ENCODE data around the gene KCNQ1.

The KCNQ1 gene

DNA sequence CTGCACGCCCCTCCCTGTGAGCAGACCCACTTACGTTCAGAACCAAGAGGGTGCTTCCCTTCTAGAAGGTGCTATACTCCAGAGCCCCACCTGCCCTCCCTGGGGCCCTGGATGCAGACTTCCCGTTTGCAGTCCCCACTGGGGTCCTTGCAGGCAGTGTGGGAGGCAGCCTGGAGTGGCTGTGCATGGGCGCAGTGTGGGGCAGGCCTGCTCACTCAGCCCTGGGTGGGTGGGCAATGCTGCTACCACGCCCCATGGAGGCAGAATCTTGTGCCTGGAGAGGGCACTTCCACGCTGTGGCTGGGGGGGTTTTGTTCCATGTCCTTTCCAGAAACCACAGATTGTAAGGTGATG is 138.8 kb downstream of the KCNQ1 start:
- peak in 2 of 5 donors; percentile 2 to 7 for DNase-seq

DNA sequence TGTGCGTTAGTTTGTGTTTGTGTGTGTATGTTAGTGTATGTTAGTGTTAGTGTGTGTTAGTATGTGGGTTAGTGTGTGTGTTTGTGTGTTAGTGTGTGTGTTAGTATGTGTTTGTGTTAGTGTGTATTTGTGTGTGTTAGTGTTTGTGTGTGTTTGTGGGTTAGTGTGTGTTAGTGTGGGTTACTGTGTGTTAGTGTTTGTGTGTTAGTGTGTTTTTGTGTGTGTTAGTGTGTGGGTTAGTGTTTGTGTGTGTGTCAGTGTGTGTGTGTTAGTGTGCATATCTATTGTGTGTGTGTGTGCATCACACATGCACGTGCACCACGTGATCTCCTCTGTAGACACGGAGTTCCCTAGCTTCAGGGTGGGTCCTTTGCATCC is 139.6 kb downstream of the KCNQ1 start:
- no peak for DNase-seq

DNA sequence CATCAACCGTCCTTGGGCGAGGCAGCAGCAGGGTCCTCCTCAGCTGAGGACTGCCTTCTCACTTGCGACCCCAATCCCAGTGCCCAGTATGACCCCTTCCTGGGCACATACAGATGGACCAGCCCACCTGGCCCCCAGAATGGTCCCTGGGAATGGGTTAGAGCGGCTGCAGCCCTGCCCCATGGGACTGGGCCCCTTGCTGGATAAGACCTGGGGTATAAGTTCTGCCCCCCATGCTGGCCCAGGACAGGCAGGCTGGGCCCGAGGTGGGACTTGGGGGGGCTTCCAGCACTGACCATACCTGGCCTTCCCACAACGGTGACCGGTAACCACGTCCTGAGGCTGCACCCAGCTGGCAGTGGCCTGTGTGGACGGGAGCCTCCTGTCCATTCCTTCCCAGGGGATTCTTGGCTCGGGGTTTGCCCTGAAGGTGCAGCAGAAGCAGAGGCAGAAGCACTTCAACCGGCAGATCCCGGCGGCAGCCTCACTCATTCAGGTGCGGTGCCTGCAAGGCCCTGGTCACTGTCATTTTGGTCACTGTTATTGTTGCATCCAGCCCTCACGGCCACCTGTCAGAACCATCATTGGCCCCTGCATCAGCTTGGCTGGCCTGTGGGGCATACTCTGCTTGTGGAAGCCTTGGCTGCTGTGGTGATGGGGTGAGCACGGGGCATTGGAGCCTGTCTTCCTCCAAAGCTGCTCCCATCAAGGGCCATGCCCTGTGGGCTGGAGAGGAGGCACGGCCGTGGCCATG is 140.2 kb downstream of the KCNQ1 start:
- peak in 2 of 5 donors; percentile 4 to 8 for DNase-seq

DNA sequence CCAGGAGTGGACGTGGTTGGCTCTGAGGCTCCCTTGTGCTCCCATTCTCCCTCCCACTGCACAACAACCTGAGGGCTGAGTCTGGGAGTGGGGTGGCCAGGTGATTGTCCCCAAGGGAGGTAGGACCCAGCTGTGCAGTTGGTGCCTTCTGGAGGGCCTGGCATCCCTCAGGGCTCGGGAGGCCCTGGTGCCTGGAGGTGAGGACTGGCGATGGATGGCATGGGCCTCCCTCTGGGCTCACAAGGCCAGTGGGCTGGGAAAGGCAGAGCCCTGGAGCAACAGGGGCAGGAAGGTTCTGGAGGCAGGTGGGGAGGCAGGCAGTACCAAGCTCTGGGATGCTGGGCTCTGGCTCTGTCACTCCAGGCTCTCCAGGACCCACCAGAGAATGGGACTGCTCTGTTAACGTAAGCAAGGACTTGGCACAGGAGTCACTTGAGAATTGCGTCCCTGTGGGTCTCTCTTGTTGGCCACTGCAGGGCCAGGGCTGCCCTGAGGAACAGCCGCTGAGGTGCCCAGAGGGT is 140.8 kb downstream of the KCNQ1 start:
- peak in 1 of 5 donors; percentile 2 for DNase-seq

DNA sequence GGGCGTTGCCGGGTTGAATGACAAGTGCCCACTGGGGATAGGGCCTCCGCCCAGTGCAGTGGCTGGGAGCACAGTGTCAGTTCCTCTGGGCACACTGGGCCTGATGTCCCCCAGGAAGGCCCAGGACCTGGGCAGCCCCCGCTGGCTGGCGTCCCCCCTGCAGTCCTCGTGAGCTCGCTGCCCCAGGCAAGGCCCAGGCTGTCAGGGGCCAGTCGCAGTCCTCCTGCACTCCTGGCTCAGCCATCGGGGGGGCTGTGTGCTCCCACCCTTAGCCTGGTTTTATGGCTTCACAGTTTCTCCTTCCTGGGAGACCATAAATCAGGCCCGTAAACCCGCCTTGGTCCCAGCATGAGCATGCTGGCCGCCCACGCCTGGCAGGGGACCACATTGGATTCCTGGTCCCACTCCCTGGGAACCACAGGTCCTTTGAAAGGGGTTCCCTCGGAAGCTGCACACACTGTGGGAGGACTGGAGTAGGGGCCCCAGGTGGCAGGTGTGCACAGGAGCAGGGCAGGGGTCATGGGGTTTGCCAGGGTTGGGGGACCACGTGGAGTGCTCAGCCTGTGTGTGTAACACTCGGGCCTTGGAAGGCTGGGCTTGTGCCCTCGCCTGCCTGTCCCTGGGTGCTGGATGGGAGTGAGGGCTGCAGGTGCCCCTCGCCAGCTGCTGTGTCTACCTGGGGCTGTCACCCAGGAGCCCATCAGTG is 141.4 kb downstream of the KCNQ1 start:
- DNase-seq = peak in 1 of 5 donors; percentile 2

DNA sequence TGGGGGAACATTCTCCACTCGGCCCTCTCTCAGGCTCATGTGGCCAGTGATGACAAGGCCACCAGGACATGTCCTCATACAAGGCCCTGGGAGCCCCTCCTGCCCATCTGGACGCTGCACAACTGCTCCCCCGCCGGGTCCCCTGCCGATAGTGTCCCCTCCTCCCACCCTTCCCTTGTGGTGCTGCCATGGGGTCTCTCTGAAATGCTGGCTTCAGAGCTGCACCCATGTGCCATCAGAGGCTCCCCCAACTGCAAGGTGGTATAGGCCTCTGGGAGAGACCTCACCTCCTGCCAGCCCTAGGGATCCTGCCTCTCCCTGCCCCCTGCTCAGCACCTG is 142.0 kb downstream of the KCNQ1 start:
- no peak for DNase-seq

DNA sequence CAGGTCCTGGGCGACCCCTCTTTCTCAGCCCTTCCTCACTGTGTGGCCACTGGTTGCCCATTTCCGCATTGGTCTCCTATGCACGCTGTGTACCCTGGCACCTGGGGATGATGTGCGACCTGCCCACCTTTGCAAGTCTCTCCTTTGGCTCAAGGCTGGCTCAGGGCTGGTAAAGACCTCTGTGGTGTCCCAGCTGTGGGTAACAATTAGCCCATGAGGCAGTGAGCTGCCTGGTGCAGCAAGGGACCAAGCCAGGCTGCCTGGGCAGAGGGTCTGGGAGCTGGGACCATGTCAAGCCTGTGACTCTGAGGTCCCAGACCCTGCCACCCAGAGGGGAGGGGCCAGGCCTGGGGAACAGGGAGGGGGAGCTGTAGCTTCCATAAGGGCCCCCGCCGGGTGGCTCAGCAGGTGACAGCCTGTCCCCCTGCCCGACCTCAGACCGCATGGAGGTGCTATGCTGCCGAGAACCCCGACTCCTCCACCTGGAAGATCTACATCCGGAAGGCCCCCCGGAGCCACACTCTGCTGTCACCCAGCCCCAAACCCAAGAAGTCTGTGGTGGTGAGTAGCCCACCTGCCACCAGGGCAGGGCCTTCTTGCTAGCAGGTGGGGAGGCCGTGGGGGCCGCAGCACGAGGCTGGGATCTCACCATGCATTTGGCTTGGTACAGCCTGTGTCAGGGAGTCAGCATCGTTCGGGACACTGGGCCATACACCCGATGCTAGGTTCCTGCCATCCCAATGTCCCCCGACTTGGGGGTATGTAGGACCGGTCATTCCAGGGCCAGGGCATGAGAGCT is 142.5 kb downstream of the KCNQ1 start:
- DNase-seq = peak in 1 of 5 donors; percentile 11

DNA sequence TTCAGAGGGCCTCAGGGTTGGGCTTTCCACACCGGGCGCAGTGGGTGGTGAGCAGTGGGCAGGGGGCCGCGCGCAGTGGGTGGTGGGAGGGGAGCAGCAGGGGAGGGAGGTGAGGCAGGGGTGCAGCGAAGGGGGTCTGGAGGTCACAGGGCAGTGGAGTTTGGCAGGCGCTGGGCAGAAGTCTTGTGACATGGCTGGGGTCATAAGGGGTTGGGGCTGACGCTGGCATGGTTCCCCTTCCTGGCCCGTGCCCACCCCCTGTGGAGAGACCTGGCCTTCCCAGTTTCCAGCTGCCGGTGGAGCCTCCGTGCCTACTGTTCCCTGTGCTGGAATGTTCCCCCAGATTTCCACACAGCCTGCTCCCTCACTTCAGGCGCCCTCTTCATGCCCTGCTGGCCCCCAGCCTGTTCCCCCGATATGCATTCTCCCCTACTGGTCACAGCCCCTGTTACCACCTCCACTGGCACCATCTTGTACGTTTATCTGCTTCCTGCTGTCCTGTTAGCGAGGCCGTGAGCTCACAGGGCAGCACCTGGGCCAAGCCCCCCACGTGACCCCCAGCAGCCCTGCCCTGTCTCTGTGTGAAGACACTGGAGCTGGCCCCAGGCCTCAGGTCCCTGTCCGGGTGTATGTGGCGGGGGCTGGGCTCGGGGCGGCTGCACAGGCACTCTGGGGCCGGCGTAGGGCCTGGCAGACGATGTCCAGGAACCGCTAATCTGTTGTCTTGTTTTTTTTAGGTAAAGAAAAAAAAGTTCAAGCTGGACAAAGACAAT is 143.4 kb downstream of the KCNQ1 start:
- DNase-seq = peak in 1 of 5 donors; percentile 7

DNA sequence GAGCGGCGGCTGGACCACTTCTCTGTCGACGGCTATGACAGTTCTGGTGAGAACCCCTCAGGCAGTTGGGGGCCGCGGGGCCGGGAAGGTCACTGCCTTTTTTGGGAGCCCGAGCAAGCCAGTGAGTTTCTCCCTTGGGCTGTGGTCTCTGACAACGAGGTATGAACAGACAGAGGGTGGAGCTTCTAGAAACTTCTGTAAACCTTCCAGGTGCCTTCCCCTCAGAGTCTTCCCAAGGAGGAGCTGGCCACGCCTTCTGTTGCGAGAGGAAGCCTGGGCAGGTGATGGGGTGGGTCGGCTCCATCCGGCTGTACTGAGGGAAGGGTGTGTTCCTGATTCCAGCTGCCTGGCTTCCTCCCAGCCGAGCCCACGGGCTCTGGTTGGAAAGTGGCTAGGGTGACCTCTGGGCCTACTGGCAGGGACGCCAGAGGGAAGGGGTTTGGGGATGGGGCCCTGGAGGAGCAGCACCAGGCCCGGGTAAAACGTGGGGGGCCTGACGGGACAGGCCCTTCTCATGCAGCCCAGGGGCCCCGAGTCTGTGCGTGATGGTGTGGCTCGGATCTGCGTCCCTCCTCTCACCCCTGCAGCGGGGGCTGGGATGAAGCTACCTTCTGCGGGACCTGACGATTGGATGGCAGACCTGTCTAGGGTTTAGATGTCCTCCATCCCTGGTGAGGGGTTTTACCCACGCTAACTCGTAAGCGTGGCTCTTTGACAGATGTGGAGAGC is 144.2 kb downstream of the KCNQ1 start:
- DNase-seq = peak in 1 of 5 donors; percentile 8

DNA sequence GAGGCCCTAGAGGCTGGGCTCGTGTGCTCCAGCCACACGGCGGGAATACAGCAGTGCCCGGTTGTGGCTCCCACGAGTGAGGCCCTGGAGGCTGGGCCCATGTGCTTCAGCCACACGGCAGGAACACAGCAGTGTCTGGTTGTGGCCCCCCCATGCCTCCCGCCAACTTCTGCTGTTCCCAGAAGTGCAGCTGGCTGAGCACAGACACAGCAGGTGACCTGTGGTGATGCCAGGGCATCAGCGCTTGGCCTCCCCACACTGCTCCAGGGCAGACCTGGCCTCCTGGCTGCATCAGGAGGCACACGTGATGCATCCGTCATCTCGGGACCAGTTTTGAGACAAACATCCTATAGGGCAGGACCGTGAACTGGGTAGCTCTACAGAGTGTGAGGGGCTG is 144.7 kb downstream of the KCNQ1 start:
- DNase-seq = no peak

DNA sequence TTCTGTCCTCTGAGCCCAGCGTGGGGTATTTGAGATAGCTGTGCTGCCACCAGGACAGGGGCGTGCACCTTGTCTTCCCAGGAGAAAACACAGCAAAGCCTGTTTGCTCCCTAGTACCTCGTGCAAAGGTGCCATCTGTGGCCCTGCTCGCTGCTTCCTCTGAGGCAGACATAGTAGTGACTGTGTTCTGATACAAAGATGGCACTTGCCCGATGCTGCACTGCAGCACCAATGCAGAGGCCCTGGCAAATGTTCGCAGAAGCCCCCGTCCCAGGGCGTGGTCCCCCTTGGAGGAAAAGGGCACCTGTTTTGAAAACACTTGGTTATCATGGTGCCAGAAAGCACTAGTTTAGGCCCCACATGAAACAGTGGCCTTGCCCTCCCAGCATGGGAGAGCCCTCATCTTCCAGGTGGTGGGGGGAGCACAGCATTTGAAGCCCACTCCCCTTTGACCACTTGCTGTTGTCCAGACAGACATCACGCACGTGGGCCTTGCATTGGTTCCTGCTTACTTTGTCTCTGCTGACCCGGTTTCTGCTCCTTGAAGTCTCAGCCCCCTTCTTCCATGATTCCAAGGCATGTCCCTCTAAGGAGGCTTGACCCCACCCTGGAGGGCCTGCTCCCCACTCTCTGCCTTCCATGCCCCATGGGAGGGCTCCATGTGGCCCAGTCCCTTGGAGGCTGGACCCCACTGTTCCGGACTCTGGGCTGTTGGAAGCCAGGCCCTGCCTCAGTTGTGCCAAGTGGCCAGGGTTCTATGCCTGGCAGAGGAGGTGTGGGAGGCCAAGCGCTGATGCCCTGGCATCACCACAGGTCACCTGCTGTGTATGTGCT is 145.5 kb downstream of the KCNQ1 start:
- DNase-seq = no peak

DNA sequence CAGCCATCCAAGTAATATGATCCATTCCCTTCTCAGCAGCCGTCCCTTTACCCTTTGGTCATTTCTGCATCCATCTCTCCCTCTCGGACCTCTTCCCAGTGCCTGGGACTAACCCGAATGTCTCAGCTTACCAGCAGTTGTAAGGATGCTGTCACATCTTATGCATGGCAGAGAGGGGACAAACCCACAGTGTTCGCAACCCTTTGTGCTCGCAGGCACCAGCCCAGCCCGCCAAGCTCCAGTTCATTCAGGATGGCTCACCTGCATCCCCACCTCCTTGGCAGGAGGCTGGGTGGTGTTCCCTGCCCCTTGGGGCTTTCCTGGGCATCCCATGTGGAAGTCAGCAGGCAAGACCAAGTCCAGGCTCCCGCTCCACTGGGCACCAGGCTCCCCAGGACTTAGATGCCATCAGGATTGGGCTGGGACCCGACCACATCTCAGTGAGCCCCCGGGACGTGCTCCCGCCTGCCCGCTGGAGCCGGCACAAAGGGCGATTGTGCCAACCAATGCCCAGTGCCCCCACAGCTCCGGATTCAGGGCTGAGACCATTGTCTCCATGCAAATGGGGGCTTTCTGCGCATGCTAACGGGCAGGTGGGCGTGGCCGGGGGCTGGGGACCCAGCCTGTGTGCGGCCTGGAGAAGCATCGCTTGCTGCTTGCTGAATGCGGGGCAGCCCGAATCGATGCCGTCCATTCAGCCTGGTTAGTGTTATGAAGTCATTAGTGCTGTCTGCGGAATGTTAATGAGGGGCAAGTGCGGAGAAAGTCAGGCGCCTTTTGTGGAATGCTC is 146.4 kb downstream of the KCNQ1 start:
- no peak for DNase-seq

DNA sequence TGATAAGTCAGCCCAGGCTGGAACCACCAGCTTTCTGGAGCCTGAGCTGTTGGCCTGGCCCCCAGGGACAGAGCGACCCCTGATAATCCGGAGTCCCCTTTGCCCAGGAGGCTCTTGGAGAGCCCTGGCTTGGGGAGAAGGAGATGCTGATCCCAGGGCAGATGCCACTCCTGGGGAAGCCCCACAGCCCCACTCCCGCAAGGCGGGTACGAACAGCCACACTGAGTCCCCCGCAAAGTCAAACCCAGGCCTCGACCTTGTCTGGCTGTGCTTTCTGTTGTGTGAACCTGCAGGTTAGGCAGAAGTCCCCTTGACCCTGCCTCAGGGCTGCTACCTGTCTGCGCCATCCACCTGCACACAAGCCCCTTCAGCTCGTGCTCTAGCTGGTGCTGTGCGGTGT is 147.0 kb downstream of the KCNQ1 start:
- no peak for DNase-seq

DNA sequence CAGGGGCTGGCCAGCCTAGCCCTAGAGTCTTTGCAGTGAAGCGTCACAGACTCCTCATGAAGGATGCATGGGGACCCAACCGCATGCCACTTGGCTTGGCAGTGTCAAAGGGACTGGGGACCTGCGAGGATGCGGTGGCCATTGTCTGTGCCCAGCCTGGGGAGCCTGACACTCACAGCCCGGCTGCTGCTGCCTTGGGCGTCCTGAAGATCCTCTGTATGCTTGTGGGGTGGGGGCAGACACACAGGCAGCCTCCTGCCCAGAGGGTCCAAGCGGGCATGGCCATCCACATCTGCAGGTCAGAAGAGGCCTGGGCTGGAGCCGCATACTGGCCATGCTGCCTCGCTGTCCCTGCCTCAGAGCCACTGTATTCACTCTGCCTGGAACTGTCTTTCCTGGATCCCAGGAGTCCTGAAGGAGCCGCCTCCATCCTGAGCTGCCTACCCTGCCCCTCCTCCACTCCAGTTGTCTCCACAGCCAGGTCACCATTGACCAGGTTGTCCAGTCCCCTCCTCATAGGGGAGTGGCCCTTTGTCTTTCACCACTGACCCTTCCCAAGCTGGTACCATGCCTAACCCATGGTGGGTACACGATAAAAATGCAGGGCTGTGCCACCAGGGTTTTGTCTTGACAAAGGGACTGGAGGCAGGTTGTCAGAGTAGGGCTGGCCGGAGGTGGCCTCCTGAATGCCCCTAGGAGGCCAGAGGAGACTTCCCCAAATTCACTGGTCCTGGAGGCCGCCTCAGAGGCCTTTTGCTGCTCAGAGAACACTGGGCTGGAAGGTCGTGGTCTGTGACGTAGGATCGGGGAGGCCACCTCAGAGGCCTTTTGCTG is 148.0 kb downstream of the KCNQ1 start:
- DNase-seq = peak in 1 of 5 donors; percentile 8

DNA sequence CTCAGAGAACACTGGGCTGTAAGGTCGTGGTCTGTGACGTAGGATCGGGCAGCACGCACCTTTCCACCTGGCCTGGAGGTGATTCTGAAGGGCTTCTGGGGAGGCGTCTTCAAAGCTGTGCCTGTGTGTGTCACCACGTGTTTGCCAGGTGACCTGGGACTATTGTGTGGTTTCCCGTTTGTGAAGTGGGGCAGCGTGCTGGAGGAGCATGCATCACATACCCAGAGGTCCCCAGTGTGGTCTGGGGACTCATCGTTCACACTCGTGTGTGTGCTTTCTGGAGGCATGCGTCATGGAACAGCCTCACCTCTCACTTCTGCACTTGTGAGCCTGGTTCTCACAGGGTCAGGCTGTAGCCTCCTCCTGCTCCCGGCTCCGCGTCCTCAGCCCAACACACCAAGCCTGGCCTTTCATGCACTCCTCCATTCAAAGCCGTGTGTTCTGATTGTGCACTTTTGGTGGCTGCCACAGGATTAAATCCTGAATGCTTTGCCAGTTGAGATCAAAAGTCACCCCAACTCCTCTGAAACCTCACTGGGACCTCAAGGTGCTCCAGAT is 148.7 kb downstream of the KCNQ1 start:
- DNase-seq = no peak

DNA sequence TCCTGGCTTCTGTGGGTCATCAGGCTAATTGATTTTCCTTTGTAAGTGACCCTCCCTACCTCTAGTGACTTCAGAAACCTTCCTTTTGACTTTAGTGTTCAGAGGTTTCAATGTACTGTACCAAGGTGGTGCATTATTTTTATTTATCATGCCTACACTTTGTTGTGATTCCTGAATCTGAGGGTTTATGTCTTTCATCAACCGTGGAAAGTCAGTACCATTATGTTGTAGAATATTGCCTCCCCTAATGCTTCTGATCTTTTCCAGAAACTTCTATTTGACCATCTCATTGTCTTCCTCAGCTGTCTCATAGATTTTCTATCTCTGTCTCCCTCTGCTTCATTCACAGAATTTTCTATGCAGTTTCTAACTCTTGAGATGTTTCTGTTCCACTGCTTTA is 149.5 kb downstream of the KCNQ1 start:
- no peak for DNase-seq

DNA sequence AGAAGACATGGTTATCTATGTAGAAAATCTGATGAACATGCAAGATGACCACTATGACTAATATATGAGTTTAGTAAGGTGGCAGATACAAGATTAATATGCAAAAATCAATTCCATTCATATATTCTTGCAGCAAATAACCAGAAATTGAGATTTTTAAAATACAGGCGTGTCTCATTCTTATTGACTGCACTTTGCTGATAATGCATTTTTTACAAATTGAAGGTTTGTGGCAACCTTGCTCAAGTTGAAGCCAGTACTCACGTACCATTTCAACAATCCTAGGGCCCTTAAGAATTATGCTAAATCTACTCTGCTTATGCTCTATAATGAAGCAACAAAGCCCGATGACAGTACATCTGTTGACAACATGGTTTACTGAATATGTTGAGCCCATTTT is 150.4 kb downstream of the KCNQ1 start:
- no peak for DNase-seq

DNA sequence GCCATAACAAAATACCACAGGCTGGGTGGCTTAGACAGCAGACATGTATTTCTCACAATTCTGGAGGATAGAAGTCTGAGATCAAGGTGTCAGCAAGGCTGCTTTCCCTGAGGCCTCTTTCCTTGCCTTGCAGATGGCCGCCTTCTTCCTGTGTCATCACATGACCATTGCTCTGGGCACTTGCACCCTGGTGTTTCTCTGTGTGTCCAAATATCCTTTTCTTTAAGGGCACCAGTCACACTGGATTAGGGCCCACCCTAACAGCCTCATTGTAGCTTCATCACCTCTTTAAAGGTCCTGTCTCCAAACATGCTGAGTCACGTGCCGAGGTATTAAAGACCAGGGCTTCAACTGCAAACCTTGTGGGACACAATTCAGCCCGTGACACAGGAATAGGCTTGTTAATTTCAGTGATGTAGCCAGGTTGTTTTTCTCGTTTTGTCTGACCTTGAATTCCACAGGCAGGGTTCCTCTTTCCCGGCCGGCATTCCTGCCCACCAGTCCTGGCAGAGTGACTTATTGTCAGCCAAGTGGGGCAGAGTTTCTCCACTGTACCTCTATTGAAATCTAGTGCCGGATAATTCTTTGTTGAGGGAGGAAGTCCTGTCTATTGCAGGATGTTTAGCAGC is 154.9 kb downstream of the KCNQ1 start:
- no peak for DNase-seq

Data from T-helper 1 cell (primary cell).